T-helper 2 cell treated with Interferon-gamma antibody and Interleukin-4, amounts not matched to agents 100 ng/mL and 5 ng/mL, for 36 hours (primary cell): Measurements from ENCODE around the gene PRSS37. TPM values are rescaled to one million over a fixed set of nuclear protein-coding genes. Genes with fewer than 3 reads are reported as not detected.

ENCODE experiments used
- intact Hi-C: fragments of 100-400 bp; cut with micrococcal nuclease; formaldehyde crosslinking; loops from one replicate; pipeline ENCODE4 v1.15.1; 2023
- total RNA-seq: library from RNA; stranded (reverse); gene quantifications from 2 replicates; pipeline ENCODE4 v1.2.3, GENCODE V29; 2022

The PRSS37 gene
- total RNA-seq, 1 donor from 2014 or later, result not detected

DNA sequence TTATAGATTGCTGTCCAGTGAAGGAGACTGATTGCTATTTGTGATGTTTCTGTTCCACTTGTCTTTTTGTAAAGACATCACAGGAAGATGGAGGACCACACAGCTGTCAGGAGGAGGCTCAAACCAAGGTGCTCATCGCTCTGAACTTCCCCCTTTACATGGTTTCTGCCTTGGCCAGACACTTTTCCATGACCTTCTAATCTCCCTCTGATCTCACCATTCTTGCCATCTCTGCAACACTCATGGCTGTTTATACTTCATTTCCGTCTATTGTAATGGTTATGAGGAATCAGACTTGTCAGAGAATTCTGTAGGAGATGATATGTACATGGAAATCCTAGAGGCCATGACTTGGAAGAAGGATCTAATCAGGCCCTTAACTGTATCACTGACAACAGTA lies 53.0 kb downstream of the PRSS37 start:
- intact Hi-C loops, result no loop called here

Other genes with a start within 250 kb of the PRSS37 start
- gene DENND11, start 139.3 kb downstream of the PRSS37 start, total RNA-seq, result 26.1 and 26.2 TPM in 2 replicates
- gene WEE2, start 133.1 kb downstream of the PRSS37 start, total RNA-seq, result 0.05 and 0.14 TPM in 2 replicates
- 173 and 179 TPM in 2 replicates for gene SSBP1, start 103.1 kb downstream of the PRSS37 start, total RNA-seq
- 1.1 and 1.3 TPM in 2 replicates for gene TAS2R3, start 77.4 kb downstream of the PRSS37 start, total RNA-seq
- 1.1 TPM in 2 replicates for gene TAS2R4, start 64.8 kb downstream of the PRSS37 start, total RNA-seq
- 0.55 and 0.64 TPM in 2 replicates for gene TAS2R5, start 51.3 kb downstream of the PRSS37 start, total RNA-seq
- gene OR9A4, start 74.9 kb upstream of the PRSS37 start, total RNA-seq, result not detected in 2 replicates
- not detected in 2 replicates for gene CLEC5A, start 105.5 kb upstream of the PRSS37 start, total RNA-seq
- gene TAS2R38, start 132.3 kb upstream of the PRSS37 start, total RNA-seq, result not detected in 2 replicates
- 0.02 TPM in 1 of 2 replicates, not detected in the other for gene MGAM, start 154.4 kb upstream of the PRSS37 start, total RNA-seq